Posterior cingulate gyrus (tissue), 11 donors: ENCODE results near the gene PASK.

Source experiments
- DNase-seq, 10 donors: peaks; one replicate each; pipeline versions ENCODE4 v3.0.0 to v3.0.0-alpha.2; 2020 to 2021; ENCODE audit warnings: mixed read lengths in 3 of 10
- intact Hi-C: fragments of 100-400 bp; cut with DNase I; formaldehyde crosslinking; loops from one replicate; pipeline ENCODE4 v1.15.1; 2023

Gene PASK

GRCh38 chr2:241061275-241061674, 88.0 kb downstream of the PASK start:
- peak in 3 of 10 donors; percentile 7 to 43 (median 10) for DNase-seq

More at GRCh38 chr2:241061275-241061674, 88.0 kb downstream of the PASK start:
- intact Hi-C loops: no loop called here
